IMR-90 (cell line): ENCODE results near the gene SCYGR6. TPM values are rescaled to one million over a fixed set of nuclear protein-coding genes. Genes with fewer than 3 reads are reported as not detected.

Experiments
- microRNA-seq, 2 experiments: library from miRNA; stranded (forward) in 1 of 2; unstranded in 1 of 2; fragments of 10-50 nt in 1 of 2; fragments of <30 nt in 1 of 2; gene quantifications in 1 of 2; microRNA quantifications in 1 of 2; one replicate each; pipeline versions ENCODE3 to v1.1.0; 2013 to 2020; ENCODE audit not compliant: insufficient read depth in 1 of 2, insufficient read length in 1 of 2, unreplicated experiment in 1 of 2
- polyA plus RNA-seq, 3 experiments: library from polyadenylated mRNA; depleted of rRNA; stranded (reverse); fragments of >200 nt; gene quantifications; 2 replicates each; pipeline ENCODE4 v1.2.3, GENCODE V29; 2012; ENCODE audit warnings: low replicate concordance in 1 of 3
- small RNA-seq, 5 experiments: library from RNA; depleted of rRNA; stranded (forward); fragments of <200 nt; gene quantifications; one replicate each; pipeline ENCODE3, GENCODE V24; 2012
- total RNA-seq: library from RNA; depleted of rRNA; stranded (reverse); fragments of >200 nt; gene quantifications from 2 replicates; pipeline ENCODE4 v1.2.3, GENCODE V29; 2012; rRNA removed

Gene SCYGR6
- total and polyA plus RNA-seq, 2 of the 4 experiments (the other 2 are of a cell fraction) = not detected

Small RNA genes lying within 50 kb of the gene (microRNA-seq; reads per million reads assigned to microRNA genes)
- gene RNA5SP121 (ENCODE audit: insufficient read depth, insufficient read length) = not detected

Small RNA genes lying within 50 kb of the gene (small RNA-seq; reads per million reads assigned to genes)
- 0 to 0.60 (median 0.15) reads per million in 5 experiments for gene RNA5SP121

Other genes with a start within 250 kb of the SCYGR6 start
- not detected in 2 replicates for gene SCYGR2, start 125.9 kb downstream of the SCYGR6 start, total RNA-seq
- not detected in 2 replicates for gene SCYGR2, start 125.9 kb downstream of the SCYGR6 start, polyA plus RNA-seq (2012; rRNA removed)
- gene SCYGR3, start 109.9 kb downstream of the SCYGR6 start, total RNA-seq = not detected in 2 replicates
- not detected in 2 replicates for gene SCYGR3, start 109.9 kb downstream of the SCYGR6 start, polyA plus RNA-seq (2012; rRNA removed)
- not detected in 2 replicates for gene SCYGR4, start 107.3 kb downstream of the SCYGR6 start, total RNA-seq
- not detected in 2 replicates for gene SCYGR4, start 107.3 kb downstream of the SCYGR6 start, polyA plus RNA-seq (2012; rRNA removed)
- gene SCYGR5, start 58.0 kb downstream of the SCYGR6 start, total RNA-seq = not detected in 2 replicates
- not detected in 2 replicates for gene SCYGR5, start 58.0 kb downstream of the SCYGR6 start, polyA plus RNA-seq (2012; rRNA removed)
- gene SLC19A3, start 6.7 kb downstream of the SCYGR6 start, total RNA-seq = under 0.01 TPM in 1 of 2 replicates, not detected in the other
- gene SLC19A3, start 6.7 kb downstream of the SCYGR6 start, polyA plus RNA-seq (2012; rRNA removed) = not detected in 2 replicates
- not detected in 2 replicates for gene SCYGR7, start 3.6 kb upstream of the SCYGR6 start, total RNA-seq
- gene SCYGR7, start 3.6 kb upstream of the SCYGR6 start, polyA plus RNA-seq (2012; rRNA removed) = not detected in 2 replicates
- gene SCYGR8, start 21.1 kb upstream of the SCYGR6 start, total RNA-seq = not detected in 2 replicates
- gene SCYGR8, start 21.1 kb upstream of the SCYGR6 start, polyA plus RNA-seq (2012; rRNA removed) = not detected in 2 replicates
- not detected in 2 replicates for gene CCL20, start 89.1 kb upstream of the SCYGR6 start, total RNA-seq
- not detected in 2 replicates for gene CCL20, start 89.1 kb upstream of the SCYGR6 start, polyA plus RNA-seq (2012; rRNA removed)
- gene DAW1, start 146.9 kb upstream of the SCYGR6 start, total RNA-seq = 1.4 TPM in 2 replicates
- 0.86 and 0.93 TPM in 2 replicates for gene DAW1, start 146.9 kb upstream of the SCYGR6 start, polyA plus RNA-seq (2012; rRNA removed)